ENCODE measurements around the gene CEP131.
"Not testable (repeated sequence)": the region's sequence is repeated elsewhere in the genome, so short reads cannot be mapped to it uniquely, and the experiment has no call there.

Gene CEP131

GRCh38 chr17:81151278-81151677, 71.5 kb downstream of the CEP131 start:
- no peak for DNase-seq (ENCODE audit: low read depth)

GRCh38 chr17:81150377-81151077, 72.2 kb downstream of the CEP131 start:
- DNase-seq (ENCODE audit: low read depth), result no peak

GRCh38 chr17:81148986-81149533, 73.7 kb downstream of the CEP131 start:
- no peak for DNase-seq (ENCODE audit: low read depth)

GRCh38 chr17:81148571-81148970, 74.2 kb downstream of the CEP131 start:
- DNase-seq (ENCODE audit: low read depth), result no peak

GRCh38 chr17:81147701-81148100, 75.1 kb downstream of the CEP131 start:
- no peak for DNase-seq (ENCODE audit: low read depth)

- DNase-seq (ENCODE audit: low read depth), result not testable (repeated sequence)
These were observed 76.6 kb downstream of the CEP131 start for GRCh38 chr17:81146208-81146607.

GRCh38 chr17:81144423-81144781, 78.4 kb downstream of the CEP131 start:
- DNase-seq (ENCODE audit: low read depth), result no peak

GRCh38 chr17:81143717-81144422, 78.9 kb downstream of the CEP131 start:
- no peak for DNase-seq (ENCODE audit: low read depth)

- no peak for DNase-seq (ENCODE audit: low read depth)
These were observed 79.6 kb downstream of the CEP131 start for GRCh38 chr17:81143200-81143527.

GRCh38 chr17:81142301-81143199, 80.2 kb downstream of the CEP131 start:
- peak; percentile 24 for DNase-seq (ENCODE audit: low read depth)

GRCh38 chr17:81140695-81141094, 82.1 kb downstream of the CEP131 start:
- DNase-seq (ENCODE audit: low read depth), result no peak

GRCh38 chr17:81140018-81140417, 82.7 kb downstream of the CEP131 start:
- no peak for DNase-seq (ENCODE audit: low read depth)

All from activated T-helper 1 cell treated with Interleukin-2 at 50 U/mL for 16 hours (primary cell).